ENCODE data around the gene STOML1.

Gene STOML1

DNA sequence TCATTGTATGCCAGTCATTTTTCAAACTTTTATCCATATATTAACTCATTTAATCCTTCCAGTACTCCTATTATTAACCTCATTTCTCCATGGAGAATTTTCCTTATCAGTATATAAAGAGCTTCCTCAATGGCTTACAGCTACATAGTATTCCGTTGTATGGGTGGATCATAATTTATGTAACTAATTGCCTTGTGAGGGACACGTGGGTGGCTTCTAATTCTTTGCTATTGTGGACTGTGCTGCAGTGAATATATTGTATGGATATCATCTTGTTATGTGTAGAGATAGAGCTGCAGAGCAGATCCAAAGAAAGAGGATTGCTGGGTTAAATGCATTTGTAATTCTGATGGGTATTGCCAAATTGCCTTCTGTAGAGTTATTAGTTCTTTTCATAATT is 27.6 kb upstream of the STOML1 start:
- no peak for DNase-seq (ENCODE audit: low read depth in 2 of 2)

DNA sequence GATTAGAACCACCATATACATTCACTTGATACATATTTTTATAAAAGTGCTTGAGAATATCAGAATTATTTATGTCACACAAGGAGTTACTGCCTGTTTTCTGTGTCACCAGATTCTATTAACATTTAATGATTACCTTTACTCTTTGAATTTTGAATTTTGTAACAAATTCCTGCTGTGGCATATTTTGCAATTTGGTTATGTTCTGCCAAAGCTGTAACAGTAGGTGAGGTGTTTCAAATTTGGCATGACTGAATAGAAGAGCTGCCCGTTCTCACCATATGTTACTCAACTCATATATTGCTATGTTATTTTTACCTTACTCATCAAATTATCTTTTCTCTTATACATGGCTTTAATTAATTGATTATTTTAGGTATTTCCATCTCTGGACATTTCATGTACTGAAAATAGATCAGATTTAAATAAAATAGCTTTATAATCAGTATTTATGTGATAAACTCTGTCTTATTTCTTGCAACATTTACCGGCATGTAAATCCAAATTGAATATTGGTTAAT is 21.3 kb upstream of the STOML1 start:
- DNase-seq (ENCODE audit: low read depth in 2 of 2), result no peak

DNA sequence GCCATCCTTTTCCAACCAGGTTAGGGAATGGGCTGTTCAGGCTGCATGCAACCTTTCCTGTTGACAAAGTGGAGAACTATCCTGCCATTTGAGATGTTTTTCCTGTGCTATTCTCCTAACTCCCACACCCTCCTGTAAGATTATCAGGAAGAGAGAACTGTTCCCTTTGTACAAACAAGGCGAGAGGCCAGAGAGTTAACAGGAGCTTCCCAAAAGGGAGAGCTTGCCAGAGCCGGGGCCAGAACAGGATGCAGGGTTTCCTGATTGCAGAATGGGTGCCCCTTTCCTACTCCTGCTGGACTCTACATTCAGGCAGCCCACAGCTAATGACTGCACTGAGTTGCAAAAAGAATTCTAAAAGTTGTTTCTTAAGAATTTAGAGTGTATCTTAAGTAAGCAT is 19.5 kb upstream of the STOML1 start:
- DNase-seq (ENCODE audit: low read depth in 2 of 2), result no peak

DNA sequence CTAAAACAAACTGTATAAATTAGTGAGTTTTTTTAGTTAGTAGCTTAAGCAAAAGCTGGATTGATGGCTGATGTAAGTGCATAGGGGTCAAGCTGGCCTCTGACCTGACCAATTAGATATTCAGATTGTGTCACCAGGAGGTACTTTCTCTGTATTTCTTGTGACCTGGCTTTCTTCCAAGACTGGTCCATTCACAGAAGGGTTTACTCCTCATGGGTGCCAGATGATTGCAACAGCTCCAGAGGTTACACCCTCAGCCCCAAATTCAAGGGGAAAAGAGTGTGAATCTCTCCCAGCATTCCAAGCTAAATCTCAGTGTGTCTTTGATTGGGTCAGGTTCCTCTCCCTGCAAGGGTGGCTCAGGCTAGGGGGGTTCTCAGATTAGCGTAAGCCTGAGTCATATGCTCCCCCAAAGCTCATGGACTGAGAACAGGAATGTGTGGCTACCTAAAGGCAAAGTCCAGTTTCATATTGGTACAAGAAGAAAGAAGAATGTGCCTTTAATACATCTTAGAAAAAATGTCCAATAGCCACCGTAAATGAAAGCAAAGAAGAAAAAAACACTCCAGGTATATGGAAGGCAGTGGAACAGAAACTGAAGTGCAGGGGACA is 18.9 kb upstream of the STOML1 start:
- no peak for DNase-seq (ENCODE audit: low read depth in 2 of 2)

DNA sequence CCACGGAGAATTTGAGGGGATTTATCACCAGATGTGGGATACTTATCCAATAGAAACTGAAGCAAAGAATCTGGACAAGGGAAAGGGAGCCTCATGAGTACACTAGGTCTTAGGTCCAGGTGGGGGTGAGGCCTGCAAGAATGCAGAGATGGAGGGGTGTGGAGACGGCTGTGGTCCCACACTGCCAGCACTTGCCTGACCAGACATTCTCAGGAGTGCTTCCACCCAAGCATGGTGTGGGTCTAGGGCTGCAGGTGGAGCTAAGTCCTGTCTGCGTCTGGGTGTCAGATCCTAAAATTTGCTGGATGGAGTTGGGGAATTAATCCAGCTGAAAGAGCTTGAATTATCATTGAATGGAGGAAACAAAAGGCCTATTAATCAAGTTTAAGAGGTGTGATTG is 16.8 kb upstream of the STOML1 start:
- DNase-seq (ENCODE audit: low read depth in 2 of 2), result no peak

DNA sequence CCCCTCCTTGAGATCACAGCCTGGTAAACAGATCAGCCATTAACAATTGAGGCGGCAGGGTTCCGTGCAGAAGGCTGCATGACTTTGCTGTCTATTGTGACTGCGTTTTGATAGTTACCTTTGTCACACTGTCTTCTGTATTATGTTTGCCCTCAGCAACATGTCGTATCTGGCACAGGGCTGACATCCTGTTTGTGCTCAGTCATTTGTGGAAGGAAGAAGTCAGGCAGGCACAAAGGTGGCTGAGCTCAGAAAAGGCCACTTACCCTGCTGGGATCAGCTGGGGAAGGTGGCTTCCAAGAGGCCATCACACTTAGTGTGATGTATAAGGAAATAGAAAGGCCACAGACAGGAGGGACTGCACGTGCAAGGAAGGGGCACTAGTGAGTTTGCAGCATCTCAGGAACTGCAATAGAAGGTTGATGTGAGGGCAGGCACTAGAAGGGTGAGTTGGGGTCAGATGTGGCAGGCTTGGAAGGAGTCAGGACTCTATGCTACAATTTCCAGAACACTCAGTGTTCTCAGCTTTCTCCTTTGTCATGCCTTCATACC is 15.8 kb upstream of the STOML1 start:
- no peak for DNase-seq (ENCODE audit: low read depth in 2 of 2)

DNA sequence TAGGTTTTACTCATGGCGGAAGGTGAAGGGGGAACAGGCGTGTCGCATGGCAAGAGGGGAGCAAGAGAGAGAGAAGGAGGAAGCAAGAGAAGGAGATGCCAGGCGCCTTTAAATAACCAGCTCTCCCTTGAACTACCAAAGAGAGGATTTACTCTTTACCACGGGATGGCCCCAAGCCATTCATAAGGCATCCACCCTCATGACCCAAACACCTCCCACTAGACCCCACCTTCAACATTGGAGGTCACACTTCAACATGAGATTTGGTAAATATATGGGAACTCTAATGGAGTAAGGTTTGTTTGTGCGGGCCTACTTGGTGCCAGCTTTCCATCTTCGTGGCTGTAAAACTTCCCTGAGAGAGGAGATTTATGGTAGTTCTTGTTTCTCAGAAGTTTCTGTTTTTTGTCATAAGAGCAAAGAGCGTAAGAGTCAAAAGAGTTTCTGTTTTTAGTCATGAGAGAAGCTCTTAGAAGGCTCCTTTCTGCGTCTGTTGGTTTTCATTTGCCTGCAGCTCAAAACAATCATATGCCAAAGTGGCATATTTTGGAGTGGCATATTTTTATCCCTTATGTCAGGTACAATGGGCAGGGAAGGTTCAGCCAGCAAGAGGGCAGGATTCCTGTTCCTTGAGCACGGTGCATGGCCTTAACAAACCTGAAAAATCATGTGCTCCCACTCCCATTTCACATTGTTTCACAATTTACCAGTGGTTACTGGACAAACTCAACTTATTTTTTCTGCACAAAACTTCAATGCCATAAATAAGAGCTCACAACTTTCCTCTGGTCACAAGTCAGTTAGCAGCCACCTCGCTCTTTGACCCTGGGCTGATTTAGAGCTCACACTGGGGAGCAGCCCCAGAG is 14.9 kb upstream of the STOML1 start:
- DNase-seq (ENCODE audit: low read depth in 2 of 2), result no peak

DNA sequence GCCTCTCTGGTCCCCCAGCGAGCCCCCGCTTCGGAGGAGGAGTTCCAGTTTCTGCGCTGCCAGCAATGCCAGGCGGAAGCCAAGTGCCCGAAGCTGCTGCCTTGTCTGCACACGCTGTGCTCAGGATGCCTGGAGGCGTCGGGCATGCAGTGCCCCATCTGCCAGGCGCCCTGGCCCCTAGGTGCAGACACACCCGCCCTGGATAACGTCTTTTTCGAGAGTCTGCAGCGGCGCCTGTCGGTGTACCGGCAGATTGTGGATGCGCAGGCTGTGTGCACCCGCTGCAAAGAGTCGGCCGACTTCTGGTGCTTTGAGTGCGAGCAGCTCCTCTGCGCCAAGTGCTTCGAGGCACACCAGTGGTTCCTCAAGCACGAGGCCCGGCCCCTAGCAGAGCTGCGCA is 5.9 kb upstream of the STOML1 start:
- DNase-seq (ENCODE audit: low read depth in 2 of 2), result no peak

DNA sequence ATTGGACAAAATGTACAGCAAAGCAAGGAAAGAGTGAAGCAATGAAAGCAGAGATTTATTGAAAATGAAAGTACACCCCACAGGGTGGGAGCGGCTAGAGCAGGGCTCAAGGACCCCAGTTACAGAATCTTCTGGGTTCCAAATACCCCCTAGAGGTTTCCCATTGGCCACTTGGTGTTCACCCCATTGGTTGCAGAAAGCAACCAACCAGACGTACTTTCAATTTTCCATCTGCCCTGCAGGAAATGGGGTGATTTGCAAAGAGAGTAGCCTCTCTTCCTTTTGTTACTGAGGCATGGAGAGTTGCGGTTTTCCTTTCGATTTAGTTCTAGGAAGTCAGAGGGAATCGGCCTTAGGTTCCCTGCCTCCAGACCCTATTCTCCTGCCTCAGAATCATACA is 4.8 kb upstream of the STOML1 start:
- DNase-seq (ENCODE audit: low read depth in 2 of 2), result no peak

DNA sequence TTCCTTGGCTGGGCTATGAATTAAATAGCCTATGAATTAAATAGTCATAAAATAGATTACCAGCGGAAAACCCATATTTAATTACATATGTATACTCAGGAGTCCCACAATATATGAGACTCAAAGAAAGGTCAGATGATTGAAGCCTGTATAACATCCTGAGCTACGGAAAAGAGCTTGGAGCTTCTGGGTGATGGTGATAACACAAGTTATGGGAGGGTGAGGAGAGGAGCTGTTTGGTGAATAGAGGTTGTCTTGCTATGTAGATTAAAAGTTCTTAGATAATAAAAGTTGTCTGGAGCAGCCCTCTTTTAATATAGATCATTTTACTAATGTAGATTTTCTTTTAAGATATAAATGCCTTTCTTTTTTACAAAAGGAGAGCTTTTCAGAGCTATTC is 4.2 kb upstream of the STOML1 start:
- no peak for DNase-seq (ENCODE audit: low read depth in 2 of 2)

DNA sequence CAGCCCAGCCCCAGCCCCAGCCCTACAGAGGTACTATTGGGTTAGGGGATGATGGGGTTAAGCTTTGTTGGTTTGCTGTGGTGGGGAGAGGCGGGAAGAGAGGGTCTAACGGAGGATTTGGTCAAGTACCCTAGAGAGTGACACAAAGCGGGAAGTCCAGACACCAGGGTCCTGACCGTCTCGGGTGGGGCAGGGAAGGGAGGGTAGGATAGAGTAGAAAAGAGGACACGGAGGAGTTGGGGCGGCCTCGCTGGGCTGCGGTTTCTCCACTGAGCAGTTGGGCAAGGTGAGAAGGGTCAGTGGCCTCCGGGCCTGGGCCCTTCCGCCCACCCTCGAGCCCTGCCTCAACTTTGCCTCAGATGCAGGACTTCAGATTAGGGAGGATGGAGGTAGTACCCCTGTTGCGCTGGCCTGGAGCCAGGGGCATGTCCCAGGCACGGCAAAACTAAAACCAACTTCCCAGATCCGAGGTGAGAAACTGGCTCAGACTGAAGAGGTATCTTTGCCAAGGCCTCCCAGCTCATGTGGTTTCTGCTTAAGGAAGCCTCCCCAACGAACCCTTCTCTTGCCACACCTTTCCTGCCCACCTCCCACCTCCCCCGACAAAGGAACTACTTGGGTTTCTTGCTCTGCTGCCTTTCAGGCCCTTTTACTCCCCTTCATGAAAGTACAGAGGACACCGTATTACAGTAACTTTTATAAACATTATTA is 3.0 kb upstream of the STOML1 start:
- no peak for DNase-seq (ENCODE audit: low read depth in 2 of 2)

DNA sequence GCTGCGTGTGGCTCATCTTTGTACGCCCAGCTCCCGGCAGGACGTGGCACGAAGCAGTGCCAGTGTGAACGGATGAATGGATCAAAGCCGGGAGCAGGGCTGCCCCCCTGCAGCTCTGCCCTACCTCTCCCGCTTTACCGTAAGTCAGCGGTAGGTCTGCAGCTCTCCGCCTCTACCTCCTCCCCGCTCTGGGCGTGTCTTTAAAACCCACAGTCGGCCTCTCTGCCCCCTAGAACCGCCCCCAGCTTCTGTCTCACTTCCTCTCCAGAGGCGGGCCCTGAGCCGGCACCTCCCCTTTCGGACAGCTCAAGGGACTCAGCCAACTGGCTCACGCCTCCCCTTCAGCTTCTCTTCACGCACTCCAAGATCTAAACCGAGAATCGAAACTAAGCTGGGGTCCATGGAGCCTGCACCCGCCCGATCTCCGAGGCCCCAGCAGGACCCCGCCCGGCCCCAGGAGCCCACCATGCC is 2.4 kb upstream of the STOML1 start, which contains the start of gene PML:
Gene PML, plus strand, starts transcription at position 304 of the 471 bp plus-strand sequence. Its CDS starts 97 bp downstream, at position 401.
- DNase-seq (ENCODE audit: low read depth in 2 of 2), result peak; percentile 91

DNA sequence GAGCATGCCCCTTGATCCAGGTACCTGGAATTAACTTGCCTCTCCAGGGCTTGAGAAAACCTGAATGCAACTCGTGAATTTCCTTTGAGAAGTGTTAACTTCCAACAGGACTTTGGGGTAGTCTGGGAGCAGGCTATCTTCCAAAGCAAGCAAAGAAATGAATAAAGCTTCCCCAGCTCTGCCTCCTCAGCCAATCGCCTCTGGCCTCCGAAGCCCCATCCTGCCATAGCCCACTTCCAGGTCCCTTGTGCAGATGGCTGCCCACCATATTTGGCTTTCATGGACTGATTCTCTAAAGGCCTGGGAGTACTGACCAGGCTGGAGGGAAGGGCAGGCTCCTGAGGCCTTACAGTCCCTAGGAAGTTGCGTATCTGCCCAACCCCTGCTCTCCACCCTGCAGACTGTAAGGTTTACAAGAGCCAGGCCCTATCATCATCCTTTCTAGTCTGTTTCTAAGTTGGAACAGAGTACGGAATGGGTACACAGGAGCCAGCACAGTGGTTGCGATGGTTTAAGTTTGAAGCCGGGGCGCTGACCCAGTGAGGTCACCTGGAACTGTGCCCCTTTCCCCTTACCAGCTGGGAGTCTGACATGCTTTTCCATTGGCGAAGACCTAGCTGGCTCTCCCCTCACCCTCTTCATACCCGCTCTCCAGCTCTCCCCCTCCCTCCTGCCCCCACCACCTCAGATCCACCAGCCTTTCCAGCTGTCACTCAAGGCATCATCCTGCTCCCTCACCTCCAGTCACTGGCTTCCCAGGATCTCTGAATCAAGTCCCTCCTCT is 1.3 kb upstream of the STOML1 start:
- DNase-seq (ENCODE audit: low read depth in 2 of 2), result no peak

DNA sequence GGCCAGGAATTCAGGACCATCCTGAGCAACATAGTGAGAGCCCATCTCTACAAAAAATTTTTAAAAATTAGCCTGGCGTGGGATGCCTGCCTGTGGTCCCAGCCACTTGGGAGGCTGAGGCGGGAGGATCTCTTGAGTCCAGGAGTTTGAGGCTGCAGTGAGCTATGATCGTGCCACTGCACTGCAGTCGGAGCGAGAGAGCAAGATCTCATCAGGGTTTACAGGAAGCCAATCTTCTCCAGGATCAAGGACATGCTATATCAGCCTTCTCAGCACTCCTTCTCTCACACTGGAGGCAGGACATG is 451 bp upstream of the STOML1 start:
- no peak for DNase-seq (ENCODE audit: low read depth in 2 of 2)

DNA sequence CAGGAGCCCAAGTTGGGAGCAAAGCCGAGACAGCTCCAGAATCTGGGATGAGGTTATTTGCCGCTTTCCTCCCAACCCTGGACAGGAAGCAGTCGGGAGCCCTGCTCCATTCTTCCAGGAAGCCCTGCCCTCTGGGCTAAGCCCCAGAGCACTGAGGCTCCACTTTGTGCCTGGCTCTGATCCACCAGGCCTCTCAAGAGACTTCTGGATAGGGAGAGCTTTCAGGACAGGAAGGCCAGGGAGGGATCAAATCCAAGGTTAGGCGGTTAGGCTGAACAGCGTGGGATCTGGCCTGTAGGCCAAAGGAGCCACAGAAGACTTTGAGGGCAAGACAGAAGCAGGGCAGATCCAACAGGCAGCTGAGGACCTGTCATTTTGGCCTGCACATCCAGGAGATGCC is 835 bp downstream of the STOML1 start:
- no peak for DNase-seq (ENCODE audit: low read depth in 2 of 2)

DNA sequence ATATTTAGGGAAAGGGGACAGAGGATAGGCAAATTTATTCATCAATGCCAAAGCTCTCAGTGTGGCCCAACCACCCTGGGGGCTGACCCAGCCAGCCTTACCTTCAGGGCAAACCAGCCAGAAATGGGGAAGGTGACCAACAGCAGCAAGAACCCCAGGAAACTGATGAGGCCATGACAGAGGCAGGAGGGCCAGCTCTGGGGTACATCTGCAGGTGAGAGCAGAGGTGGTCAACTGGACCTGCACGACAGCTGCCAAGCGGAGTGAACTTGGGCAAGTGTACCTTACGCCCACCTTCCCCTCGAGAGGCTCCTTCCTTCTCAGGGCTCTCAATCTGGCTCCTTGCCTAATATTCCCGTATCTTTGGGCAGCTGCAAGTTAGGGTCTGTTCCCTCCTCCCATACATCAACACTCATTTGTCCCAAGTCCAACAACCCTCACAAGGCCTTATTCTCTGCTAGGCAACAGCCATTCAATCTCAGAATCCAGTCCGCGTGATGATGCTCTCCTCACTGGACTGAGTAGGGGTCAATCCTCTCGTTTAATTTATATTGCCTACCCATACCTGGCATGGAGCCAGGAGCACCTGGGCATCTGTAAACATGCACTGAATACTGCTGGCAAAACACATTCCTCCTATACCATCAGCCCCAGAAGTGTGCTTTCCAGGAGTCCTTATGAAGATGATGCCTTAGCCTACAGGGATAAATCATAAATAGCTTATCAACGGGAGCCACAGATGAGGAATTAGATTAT is 1.7 kb downstream of the STOML1 start:
- no peak for DNase-seq (ENCODE audit: low read depth in 2 of 2)

DNA sequence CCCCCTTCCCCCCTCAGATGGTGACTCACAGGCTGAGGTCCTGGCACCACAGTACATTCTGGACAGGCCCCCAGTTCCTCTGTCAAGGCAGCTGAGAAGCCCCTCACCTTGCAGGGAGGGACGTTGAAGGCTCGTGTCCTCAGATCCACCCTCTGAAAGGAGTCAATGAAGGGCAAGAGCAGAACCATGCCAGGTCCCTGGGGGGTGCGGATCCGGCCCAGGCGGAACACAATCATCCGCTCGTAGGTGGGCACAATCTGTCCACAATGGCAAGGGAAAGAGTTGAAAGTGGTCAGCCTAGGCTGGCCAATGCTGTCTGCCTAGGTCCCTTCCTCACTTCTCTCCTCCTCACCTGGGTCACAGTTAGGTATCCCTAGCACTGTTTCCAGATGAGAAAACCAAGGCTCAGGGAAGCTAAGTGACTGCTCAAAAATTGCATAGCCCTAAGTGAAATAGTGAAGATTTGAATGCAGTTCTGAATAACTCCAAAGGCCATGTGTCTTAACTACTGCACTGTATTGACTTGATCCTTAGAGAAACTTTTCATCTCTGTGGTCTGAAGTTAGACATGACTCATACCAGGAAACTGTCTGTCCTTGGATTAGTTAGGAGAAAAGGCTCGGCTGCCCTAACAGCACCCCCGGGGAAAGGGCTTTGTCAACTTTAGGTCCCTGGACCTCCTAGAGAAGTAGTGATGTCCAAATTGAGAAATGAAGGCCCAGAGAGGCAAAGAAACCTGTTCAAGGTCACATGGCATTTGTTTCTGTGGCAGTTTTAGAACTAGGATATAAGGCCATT is 2.9 kb downstream of the STOML1 start:
- DNase-seq (ENCODE audit: low read depth in 2 of 2), result no peak

DNA sequence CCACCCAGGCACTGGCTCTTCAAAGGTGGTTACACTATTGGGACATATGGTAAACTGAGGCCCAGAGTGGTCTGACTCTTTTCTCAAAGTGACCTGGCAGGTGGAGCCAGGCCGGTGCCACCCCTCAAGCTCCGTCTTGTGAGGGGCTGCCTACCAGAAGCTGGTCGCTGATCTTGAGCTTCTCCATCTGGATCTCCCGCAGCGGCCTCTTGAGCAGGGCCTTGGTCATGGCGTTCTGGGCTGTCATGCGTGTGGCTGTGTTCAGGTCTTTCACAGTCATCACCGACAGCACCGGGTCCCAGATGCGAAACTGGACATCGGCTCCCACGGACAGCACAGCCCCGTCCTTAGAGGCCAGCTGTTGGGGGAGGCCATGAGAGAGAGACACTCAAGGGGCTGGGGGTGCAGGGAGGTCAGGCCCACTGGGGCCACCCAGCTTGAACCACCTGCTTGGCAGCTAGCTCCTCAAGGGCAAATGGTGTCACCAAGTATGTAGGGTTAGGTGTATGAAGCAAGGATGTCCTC is 3.6 kb downstream of the STOML1 start:
- no peak for DNase-seq (ENCODE audit: low read depth in 2 of 2)

DNA sequence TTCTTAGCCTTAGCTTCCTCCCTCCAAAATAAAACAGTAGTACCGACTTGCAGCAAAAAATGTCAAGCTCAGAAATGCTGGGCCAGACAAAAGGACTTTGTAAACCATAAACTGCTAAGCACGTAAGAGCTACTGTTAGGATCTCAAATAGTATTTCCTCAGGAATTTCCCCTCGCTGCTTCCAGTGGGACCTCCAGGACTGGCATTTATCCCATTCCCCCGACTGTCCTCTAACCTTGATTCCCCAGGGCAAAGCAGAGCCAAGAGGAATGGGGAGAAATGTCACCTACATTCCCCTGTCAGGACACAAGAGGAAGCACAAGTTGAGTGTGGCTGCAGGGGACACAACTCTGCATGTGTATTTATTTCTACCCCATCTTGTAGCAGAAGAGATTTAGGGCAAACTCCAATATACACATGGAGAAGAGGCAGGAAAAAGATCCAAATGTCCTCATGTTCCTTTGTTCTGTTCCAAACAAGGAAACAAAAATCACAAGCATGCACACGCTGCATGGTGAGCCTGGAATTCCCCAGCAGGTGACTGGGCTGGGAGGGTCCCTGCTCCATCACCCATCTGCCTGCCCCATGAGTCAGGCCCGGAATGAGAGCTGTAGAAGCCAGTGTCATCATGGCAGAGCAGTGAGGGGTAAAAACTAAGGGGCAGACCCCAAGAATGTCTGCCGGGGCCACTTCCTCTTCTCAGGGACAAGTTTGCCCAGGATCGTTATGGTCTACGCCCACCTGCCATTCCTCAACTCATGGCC is 4.2 kb downstream of the STOML1 start:
- DNase-seq (ENCODE audit: low read depth in 2 of 2), result no peak

Measured in stimulated activated CD8-positive, alpha-beta memory T cell treated with anti-CD3 and anti-CD28 coated beads, Interleukin-7, amount 100 ng/mL, for 4 hours (primary cell).